DMS53 treated with DMSO at 0.1 percent for 48 hours (cell line): ENCODE measurements around the gene CTAG2.
"Not testable (repeated sequence)": the region's sequence is repeated elsewhere in the genome, so short reads cannot be mapped to it uniquely, and the experiment has no call there.

ENCODE experiments used
- DNase-seq: peaks from one replicate; lab custom pipeline; 2025; ENCODE audit not compliant: unreplicated experiment; lab: John Stamatoyannopoulos, UW

Gene CTAG2

GRCh38 chrX:154653413-154653812 is at the start of gene CTAG2:
Gene CTAG2, minus strand, starts transcription at chrX:154653579. Its CDS starts 64 bp downstream, at chrX:154653515.
- DNase-seq: not testable (repeated sequence)

- DNase-seq: no peak
These were observed 45.4 kb upstream of the CTAG2 start for GRCh38 chrX:154698630-154699248.

- DNase-seq: no peak
These were observed 43.3 kb upstream of the CTAG2 start for GRCh38 chrX:154696676-154697045.

GRCh38 chrX:154695911-154696675 is 42.7 kb upstream of the CTAG2 start:
- DNase-seq: no peak

GRCh38 chrX:154693394-154693793 is 40.0 kb upstream of the CTAG2 start:
- DNase-seq: no peak

GRCh38 chrX:154690438-154690837 is 37.1 kb upstream of the CTAG2 start:
- not testable (repeated sequence) for DNase-seq

- DNase-seq: not testable (repeated sequence)
These were observed 18.7 kb upstream of the CTAG2 start for GRCh38 chrX:154672084-154672483.

GRCh38 chrX:154670848-154671247 is 17.5 kb upstream of the CTAG2 start:
- not testable (repeated sequence) for DNase-seq

GRCh38 chrX:154661899-154662298 is 8.5 kb upstream of the CTAG2 start:
- no peak for DNase-seq

- DNase-seq: no peak
These were observed 7.8 kb upstream of the CTAG2 start for GRCh38 chrX:154661170-154661569.

GRCh38 chrX:154660541-154660940 is 7.2 kb upstream of the CTAG2 start:
- DNase-seq: no peak

GRCh38 chrX:154658957-154659356 is 5.6 kb upstream of the CTAG2 start:
- DNase-seq: no peak

GRCh38 chrX:154658187-154658586 is 4.8 kb upstream of the CTAG2 start:
- no peak for DNase-seq

- DNase-seq: no peak
These were observed 3.9 kb upstream of the CTAG2 start for GRCh38 chrX:154657226-154657805.

- no peak for DNase-seq
These were observed 2.4 kb upstream of the CTAG2 start for GRCh38 chrX:154655786-154656185.

- DNase-seq: no peak
These were observed 2.0 kb upstream of the CTAG2 start for GRCh38 chrX:154655346-154655745.

- DNase-seq: no peak
These were observed 1.5 kb upstream of the CTAG2 start for GRCh38 chrX:154654925-154655324.

- DNase-seq: no peak
These were observed 993 bp upstream of the CTAG2 start for GRCh38 chrX:154654372-154654771.

GRCh38 chrX:154653048-154653401 is 354 bp downstream of the CTAG2 start:
- DNase-seq: no peak

GRCh38 chrX:154652311-154653047 is 900 bp downstream of the CTAG2 start:
- no peak for DNase-seq

GRCh38 chrX:154650221-154650510 is 3.2 kb downstream of the CTAG2 start:
- no peak for DNase-seq
